Astrocyte of the hippocampus (primary cell): ENCODE results near the gene RBM47.

Source experiments
- DNase-seq: peaks from one replicate; pipeline ENCODE4 v3.0.0; 2011; ENCODE audit warnings: low read depth, low spot score

Gene RBM47

GRCh38 chr4:40373636-40374035, 256.0 kb downstream of the RBM47 start:
- no peak for DNase-seq
